Measurements from ENCODE around the gene MTHFSD.

- TF ChIP-seq EZH2 (IDR thresholded peaks at IDR 0.05; ENCODE audit: borderline replicate concordance, low read depth, low read length, severe bottlenecking), result no peak
- no peak for TF ChIP-seq CTCF (IDR thresholded peaks at IDR 0.05; ENCODE audit: borderline replicate concordance, extremely low read depth, low read length, poor library complexity, severe bottlenecking)
These were observed 8.9 kb downstream of the MTHFSD start for GRCh38 chr16:86545954-86546637.

Data from DND-41 (cell line).